Stimulated activated CD4-positive, alpha-beta T cell treated with anti-CD3 and anti-CD28 coated beads, Interleukin-4, amount 100 ng/mL, for 48 hours (primary cell): ENCODE data around the gene PTF1A.

Experiments used
- DNase-seq, 2 donors: peaks; one replicate each; pipeline ENCODE4 v3.0.0-alpha.2; 2020; ENCODE audit warnings: low read depth in 2 of 2

The PTF1A gene, protein sequence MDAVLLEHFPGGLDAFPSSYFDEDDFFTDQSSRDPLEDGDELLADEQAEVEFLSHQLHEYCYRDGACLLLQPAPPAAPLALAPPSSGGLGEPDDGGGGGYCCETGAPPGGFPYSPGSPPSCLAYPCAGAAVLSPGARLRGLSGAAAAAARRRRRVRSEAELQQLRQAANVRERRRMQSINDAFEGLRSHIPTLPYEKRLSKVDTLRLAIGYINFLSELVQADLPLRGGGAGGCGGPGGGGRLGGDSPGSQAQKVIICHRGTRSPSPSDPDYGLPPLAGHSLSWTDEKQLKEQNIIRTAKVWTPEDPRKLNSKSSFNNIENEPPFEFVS

DNA sequence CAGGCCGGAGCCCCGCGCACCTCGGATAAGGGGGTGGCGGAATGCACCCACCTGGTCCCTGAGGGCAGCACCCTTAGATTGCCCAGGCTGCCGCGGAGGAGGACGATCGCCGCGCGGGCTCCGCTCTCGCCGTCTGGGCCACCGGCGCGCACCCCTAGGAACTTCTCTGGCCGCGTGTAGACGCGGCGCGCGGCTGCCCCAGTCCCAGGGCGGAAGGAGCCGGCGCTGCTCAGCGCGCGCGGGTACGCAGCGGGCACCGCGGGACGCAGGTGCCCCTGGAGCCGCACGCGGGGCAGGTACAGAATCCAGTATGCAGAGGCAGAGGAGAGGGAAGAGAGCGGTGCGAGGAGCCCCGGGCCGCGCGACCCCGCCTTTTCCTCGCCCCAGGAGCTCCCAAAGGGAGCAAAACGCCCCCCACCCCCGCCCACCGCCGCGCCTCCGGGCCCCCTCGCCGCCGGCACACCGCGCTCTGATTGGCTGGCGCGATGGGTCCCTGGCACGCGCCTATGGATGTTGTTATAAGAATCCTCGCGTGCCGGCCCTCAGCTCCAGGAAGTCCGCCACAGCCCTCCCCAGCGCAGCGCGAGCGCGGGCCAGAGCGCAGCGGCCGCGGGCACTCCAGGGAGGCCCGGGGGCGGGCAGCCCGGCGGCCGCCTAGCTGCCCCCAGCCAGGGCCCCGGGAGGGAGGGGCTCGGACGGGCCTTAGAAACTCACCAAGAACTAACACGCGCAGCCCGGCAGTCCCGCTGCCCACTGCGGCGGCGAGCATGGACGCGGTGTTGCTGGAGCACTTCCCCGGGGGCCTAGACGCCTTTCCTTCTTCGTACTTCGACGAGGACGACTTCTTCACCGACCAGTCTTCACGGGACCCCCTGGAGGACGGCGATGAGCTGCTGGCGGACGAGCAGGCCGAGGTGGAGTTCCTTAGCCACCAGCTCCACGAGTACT lies at the start of gene PTF1A:
TSS of gene PTF1A (plus strand) at position 549 of the 948 bp plus-strand sequence. CDS start at position 768, 219 bp downstream.
- DNase-seq, result no peak

DNA sequence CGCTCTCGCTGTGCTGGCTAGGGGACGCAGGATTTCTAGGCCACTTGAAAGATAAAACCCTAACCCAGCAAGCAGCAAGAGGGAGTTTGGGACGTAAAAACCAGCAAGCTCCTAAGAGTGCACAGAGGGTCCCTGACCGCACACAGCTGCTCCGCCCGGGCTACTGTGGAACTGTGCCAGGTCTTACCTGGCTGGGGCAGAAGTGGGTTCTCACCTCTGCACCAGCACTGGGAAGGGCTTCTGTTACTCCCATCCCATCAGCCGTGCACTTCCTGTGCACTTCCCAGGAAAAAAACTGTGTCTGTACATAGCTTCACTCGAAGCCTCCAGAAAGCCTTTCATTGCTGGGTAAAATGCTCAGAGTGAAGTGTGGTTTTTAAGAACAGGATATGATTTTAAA lies 45.9 kb upstream of the PTF1A start:
- no peak for DNase-seq

DNA sequence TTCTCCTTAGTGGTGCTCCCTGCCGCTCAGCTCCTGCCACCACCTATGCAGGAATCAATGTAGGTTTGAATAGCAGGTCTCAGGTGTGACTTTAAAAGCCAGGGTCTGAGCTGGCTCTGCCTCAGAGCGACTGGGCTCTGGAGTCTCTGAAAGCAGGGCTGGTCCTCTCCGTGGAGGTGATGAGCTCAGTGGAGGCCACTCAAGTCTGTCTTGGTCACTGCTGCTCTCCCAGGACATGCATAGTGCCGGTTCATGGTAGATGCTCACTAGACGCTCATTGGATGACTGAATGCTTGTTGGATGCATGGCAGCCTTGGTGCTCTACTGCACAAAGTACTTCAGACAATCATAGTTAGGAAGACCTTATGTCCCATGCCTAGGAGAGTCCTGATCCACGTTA lies 45.1 kb upstream of the PTF1A start:
- no peak for DNase-seq

DNA sequence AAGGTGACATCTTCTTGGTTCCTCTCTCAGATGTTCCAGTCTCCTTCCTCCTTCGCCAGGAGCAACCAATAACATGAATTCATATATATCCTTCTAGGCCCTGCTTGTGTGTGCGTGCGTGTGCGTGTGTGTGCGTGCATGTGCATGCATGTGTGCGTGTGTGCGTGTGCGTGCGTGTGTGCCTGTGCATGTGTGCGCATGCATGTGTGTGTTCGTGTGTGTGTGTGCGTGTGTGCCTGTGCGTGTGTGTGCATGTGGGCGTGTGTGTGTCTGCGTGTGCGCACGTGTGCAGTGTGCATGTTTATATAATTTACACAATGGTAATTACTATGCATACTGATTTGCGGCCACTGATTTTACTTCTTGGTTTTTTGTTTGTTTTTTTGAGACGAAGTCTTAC lies 43.9 kb upstream of the PTF1A start:
- no peak for DNase-seq

DNA sequence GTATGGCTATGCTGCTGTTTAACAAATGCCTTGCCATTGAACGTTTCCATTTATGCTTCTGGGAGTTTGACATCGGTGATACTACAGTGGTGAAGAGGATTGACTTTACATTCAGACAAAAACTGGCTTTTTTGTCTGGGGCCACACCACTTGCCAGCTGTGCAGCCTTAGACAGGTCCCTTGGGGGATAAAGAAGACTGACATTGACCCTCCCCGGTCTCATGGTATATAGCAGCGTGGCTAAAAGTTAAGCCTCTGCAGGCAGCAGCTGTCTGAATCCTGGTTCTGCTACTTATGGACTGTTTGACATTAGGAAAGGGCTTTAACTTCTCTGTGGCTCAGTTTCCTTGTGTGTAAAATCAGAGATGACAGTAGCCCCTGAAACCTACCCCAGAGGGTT lies 42.0 kb upstream of the PTF1A start:
- no peak for DNase-seq

DNA sequence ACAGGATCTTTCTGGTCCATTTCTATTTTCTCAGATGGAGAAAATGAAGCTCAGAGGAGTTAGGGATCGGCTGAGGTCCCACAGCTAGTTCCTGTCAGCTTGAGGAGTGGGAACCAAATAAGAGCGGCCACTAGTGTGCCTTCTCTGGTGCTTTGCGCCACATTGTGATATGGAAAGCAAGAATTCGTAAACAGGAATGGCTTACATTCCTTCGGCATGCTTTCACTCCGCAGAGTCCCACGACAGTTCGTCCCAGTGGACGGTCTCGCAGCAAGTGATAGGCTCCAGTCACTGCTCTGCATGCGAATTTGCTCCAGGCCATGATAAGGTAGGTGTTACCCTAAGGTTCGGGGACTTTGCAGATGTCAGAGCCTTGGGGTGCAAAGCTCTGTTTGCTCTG lies 41.5 kb upstream of the PTF1A start:
- no peak for DNase-seq

DNA sequence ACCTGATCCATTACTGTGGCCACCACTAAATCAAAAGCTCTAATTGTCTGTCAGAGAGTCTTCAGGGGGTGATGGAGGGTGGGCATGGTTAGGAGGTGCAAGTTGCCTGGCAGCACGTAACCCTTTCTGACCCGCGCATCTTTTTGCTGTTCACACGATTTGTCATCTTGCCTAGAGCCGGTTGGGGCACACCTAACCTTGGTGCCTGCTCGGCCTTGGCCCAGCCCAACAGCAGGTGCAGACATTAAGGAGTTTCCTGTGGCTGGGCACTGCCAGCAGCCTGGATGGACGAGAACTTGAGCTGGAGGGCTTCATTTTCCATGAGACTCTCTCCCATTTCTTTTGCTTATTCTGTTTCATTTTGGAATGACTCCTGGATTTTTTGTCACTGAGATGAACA lies 41.0 kb upstream of the PTF1A start:
- no peak for DNase-seq

DNA sequence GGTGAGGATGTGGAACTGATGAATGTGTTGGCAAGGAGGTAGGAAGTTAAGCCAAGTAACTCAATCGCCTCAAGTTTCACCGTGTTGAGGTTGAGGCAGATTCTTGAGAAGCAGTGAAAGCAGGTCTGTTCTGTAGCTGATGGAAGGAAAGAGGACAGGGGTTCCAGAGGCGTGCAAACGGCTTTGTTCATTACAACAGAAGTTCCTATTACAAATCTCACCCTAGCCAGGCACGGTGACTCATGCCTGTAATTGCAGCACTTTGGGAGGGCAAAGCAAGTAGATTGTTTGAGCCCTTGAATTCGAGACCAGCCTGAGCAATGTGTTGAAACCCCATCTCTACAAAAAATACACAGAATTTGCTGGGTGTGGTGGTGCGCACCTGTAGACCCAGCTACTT lies 36.9 kb upstream of the PTF1A start:
- no peak for DNase-seq

DNA sequence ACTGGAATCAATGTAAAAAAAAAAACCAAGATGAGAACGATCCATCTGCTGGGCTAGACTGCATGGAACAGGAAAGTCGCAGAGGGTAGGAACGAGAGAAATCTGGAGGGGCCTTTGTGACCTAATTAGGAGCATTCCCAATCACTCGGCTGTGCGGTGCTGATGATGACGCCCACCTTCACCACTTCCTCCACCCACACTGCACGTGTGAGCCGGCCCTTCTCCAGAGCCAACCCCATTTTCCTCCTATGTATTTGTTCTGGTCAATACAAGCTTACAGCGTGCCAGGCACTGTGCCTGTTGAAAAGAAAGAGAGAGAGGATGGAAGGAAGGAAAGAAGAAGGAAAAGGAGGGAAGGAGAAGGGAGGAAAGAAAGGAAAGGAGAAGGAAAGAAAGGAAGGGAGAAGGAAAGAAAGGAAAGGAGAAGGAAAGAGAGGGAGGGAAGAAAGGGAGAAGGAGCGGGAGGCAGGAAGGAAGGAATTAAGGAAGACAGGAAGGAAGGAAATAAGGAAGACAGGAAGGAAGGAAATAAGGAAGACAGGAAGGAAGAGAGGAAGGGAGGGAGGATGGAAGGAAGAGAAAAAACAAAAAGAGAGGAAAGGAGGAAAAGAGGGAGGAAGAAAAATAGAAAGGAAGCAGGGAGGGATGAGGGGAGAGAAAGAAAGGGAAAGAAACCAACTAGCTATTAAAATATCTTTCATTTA lies 35.5 kb upstream of the PTF1A start:
- DNase-seq, result no peak

DNA sequence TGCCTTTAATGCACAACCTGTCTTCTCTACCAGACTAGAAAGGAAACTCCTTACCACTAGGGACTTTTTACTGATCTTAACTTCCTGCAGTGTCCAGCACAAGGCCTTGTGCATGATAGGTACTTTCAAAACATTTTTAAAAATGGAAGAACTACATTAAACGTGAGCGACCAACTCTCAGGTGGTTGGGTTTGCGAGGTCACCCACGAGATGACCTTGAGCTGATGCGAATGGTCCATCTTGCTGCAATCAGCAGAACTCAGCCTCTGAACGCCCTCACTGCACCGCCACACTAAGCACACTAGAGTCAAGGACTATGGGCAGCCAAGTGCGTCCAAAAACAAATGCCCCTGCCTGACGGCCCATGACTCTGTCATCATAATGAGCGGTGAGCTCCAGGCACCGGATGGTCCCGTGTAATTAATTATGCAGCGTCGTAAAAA lies 34.9 kb upstream of the PTF1A start:
- DNase-seq, result no peak

DNA sequence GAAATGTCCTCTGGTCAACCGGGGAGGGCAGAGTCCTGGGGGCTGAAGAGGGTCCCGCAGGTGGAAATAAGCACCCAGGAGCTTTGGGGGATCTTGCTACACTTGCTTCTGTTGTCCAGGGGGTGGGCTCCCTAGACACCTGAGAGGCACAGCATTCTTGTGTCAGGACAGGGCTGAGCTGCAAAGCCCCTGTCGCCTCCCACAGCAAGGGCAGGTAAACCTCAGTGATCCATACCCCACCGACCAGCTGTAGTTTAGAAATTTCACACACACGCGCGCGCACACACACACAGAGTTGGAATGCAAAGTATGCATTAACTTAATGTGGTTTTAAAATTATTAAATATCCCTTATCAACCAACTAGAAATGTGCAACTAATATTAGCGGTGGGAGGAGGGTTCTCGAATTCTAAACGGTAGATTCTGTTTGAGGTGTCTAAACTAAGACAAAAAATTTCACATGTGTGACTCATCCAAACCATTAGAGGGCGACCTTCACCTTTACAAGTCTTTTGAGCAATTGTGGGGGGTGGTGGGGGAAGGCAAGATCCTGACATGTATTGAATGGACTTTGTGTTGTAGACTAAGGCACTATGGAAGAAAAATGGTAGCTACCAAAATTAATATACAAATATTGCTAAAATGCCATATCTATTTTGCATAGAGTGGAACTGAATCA lies 34.3 kb upstream of the PTF1A start:
- no peak for DNase-seq

DNA sequence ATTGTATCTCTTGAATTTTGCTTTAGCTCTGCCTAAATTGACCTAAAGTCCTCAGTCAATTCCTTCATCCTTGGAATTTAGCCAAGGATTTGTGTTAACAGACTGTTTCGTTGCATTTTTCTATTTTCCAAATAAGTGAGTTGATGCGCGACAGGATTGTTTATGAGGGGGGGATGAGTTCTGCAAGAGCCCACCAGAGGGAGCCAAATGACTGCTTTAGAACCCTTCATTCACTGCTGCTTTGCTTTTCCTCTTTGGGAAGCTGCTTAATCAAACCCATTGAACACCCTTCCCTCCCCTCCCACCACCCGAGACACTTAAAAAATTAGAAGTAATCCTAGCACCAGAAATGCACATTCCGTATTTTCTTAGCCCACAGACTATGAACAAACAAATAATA lies 33.7 kb upstream of the PTF1A start:
- DNase-seq, result no peak

DNA sequence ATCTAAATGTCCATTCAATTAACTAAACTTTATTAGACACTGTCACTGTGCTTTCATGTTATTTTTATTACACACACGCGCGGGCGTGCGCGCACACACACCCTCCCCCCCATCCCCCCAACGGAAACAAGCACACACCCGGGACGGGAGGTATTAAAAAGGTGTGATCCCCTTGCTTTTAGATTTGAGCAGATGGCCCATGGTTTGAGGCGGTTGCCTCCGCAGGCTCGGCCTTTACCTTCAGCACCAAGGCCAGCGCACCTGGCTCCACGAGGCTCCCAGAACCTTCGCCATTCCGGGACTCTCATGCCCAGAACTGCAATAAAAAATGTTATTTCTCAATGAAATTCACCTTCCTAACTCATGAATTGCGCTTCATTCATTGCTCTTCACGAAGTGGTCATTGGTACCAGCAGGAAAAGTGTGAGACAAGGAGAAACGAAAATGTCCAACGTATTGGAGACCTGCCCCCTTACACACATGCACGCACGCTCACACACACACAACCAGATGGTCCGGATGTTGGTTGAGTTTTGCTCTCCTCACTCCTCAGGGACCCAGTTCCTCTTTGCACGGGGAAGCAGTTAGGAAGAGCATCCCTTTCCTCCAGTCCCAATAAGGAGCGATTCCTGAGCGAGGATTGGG lies 20.8 kb upstream of the PTF1A start:
- no peak for DNase-seq

DNA sequence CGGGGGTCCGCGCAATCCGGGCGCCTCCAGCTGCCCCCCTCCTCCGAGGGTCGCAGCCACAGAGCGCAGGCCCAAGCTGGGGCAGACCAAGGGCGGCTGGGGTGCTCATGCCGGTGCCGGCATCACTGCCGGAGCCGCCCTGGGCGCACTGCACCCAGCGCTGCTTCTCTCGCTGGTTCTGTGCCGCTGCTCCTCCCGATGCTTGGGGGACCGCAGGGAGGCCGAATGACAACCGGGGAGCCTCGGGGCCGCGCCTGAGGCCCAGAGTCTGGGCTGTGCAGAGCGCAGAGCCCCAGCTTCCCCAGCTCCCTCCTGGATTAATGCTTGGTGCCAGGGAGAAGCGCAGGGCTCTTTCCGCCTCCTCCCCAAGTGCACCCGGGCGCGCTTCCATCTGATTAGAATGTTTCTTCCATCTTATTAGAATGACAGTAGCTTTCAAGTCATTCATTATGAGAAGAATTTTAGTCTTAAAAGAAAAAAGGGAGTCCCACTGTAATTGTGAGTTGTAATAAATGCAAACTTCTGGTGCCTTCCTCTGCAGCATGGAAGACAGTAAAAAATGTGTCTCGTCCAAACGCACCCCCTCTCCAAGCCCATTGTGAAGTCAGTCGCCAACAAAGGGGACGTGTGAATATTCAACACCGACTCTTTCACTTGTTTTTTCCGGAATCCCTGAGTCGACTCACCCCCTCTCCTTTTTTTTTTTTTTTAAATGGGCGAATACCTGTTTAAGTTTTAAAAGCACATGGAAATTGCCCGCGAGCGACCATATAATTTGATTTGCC lies 19.5 kb upstream of the PTF1A start:
- DNase-seq, result no peak

DNA sequence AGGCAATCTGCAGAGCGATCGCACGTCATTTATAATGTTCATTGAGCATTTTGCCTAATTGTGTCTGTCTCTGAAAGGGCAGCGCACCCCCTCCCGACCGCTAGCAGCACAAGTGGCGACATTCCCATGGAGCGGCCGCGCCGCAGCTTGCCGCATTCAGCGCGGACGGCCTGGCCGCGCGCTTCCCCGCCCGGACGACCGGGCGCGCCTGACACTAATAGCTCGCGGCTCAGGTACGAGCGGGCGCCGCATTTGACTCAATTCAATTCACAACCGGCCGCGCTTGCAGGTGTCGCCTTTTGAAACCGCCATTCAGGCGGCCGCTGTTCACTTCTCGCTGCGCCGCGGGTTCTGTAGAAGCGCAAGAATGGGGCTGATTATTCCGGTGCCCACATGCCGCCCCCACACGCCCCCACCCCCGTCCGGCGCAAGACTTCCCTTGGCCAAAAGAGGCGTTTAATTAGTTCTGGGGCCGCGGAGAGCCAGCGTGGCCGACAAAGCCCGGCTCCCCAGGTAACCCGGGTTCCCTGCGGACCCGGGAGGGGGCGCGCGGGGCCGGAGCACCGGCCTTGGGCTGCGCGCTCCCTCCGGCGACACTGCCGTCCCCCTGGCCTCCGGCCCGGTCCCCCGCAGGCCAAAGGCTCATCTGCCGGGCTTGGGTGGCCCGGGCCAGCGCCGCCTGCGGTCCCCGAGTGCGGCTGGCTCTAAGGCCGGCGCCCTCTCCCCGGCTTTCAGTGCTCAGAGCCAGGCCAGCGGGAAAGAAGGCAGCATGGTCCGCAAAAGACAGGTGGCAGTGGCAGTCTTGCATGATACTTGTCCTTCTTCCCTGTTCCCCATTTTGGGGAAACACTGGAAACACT lies 18.7 kb upstream of the PTF1A start:
- DNase-seq, result no peak

DNA sequence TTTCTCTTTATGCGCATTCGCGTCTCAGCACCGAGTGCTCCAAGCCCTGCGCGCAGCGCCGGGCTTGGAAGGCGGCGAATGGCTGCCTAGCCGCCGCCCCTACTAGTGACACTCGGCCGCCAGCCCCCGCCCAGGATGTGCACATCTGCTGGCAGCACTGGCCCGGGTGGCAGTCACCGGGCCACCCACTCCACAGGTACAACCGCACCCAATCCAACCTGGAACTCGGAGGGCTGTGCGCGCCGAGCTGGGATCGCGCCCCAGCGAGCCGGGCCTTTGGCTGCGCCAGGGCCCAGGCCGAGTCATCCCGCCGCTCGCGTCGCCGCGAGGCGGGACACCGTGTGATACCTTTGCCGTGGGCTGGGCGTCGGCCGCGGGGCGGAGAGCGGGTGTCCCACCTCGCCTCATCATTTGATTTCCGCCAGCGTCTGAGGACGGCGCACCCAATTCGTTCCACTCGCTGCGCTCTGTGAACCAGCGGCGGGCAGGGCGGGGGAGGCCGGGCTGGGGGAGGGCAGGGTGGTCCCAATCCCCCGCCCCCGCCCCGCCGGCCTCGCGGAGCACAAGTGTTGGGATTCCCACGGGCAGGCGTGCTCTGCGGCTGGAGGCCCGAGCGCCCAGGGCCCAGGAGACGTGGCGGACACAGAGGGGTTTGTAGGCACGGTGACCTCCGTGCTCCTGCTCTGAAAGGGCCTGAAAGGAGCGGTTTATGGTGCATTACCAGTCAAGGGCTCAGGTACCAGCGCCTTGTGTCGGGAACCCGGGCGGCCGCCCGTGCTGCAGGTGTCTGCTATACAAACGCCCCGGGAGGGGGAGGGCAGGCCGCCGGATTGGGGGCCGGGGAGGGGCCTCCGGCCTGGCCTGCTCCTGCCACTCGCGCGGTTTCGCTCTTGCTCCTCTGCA lies 17.8 kb upstream of the PTF1A start:
- DNase-seq, result no peak

DNA sequence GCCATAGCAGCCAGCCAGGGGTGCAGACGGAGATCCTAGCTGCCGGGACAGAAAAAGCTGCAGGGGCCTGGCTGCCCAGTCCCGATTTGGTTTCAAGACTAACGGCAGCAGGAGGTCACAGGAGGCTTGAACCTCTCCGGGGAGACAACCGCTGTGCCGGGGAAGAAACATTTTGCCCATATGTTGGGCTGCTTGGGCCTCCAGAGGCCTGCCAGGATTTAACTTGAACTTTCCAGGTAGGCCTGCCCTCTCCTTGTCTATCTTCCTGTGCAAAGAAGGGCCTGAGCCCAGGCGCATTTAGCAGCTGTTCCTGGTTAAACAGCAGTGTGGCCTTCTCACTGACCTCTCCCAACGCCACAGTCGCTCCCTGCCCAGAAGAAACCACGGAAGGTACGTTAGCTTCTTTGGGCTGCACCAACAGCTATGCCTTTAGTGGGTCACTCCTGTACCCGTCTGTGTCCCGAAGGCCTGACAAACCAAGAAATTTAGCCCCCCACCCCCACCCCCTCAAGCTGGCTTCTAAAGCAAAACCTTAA lies 17.1 kb upstream of the PTF1A start:
- DNase-seq, result no peak

DNA sequence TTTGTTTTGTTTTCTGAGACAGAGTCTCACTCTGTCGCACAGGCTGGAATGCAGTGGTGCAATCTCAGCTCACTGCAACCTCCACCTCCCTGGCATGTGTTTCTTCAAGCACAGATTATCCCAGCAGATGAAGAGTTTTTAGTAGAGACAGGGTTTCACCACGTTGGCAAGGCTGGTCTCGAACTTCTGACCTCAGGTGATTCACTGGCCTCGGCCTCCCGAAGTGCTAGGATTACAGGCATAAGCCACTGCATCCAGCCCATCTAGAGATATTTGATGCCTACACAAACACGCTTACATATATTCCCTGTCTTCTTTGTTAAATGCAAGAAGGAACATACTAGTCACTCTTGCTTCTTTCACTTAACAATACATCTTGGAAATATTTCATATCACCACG lies 5.9 kb upstream of the PTF1A start:
- no peak for DNase-seq
